CD4-positive, alpha-beta T cell (primary cell): Measurements from ENCODE around the gene SCAF1. TPM values are rescaled to one million over a fixed set of nuclear protein-coding genes. Genes with fewer than 3 reads are reported as not detected.
"Not testable (repeated sequence)": the region's sequence is repeated elsewhere in the genome, so short reads cannot be mapped to it uniquely, and the experiment has no call there.

ENCODE experiments used
- ATAC-seq: fragments of 200-7000 bp; cut with Tn5 transposase; one replicate; pipeline ENCODE4 v1.10.0; 2022; ENCODE audit warnings: mild to moderate bottlenecking; ENCODE audit not compliant: poor library complexity
- CTCF ChIA-PET: fragments of 350-600 bp; sonication (Branson Sonifier 250); formaldehyde crosslinking; loops from one replicate; lab custom pipeline; 2021; ENCODE audit warnings: antibody characterized with exemption, inconsistent platforms; lab: Charles Lee
- POLR2A ChIA-PET: fragments of 350-600 bp; sonication (Branson Sonifier 250); formaldehyde crosslinking; loops from one replicate; lab custom pipeline; 2021; ENCODE audit warnings: antibody characterized with exemption, inconsistent platforms; lab: Charles Lee
- DNase-seq, 14 experiments: peaks; one replicate each; pipeline ENCODE4 v3.0.0-alpha.2; 2013 to 2020; ENCODE audit warnings: mixed read lengths in 2 of 14
- H3K27ac ChIP-seq, 2 donors: one replicate each; pipeline versions ENCODE4 v1.5.1 to v1.7.0; 2013; ENCODE audit warnings: low read length in 2 of 2, low read depth in 1 of 2, mild to moderate bottlenecking in 1 of 2
- H3K27me3 ChIP-seq, 2 experiments: 1 replicate in 1 of 2; 2 replicates in 1 of 2; pipeline versions ENCODE4 v1.6.1 to v1.7.0; 2013; ENCODE audit warnings: low read length in 2 of 2, control low read depth in 1 of 2, mild to moderate bottlenecking in 1 of 2, moderate library complexity in 1 of 2; ENCODE audit not compliant: insufficient read depth in 2 of 2, control insufficient read depth in 1 of 2
- H3K36me3 ChIP-seq: one replicate; pipeline ENCODE4 v1.6.1; 2013; ENCODE audit warnings: low read length, control low read depth; ENCODE audit not compliant: insufficient read depth
- H3K4me1 ChIP-seq: one replicate; pipeline ENCODE4 v1.6.1; 2013; ENCODE audit warnings: low read length, control low read depth; ENCODE audit not compliant: insufficient read depth
- H3K4me3 ChIP-seq: one replicate; pipeline ENCODE4 v1.5.1; 2013; ENCODE audit warnings: mild to moderate bottlenecking, low read length, moderate library complexity
- H3K9me3 ChIP-seq, 2 experiments: 1 replicate in 1 of 2; 2 replicates in 1 of 2; pipeline versions ENCODE4 v1.6.1 to v1.7.0; 2013; ENCODE audit warnings: low read length in 2 of 2, mild to moderate bottlenecking in 2 of 2, control low read depth in 1 of 2, moderate library complexity in 1 of 2; ENCODE audit not compliant: control insufficient read depth in 1 of 2, insufficient read depth in 1 of 2
- H3K27ac Mint-ChIP-seq: one replicate; pipeline ENCODE4 v1.8.0; 2020; ENCODE audit warnings: mixed read lengths
- H3K27me3 Mint-ChIP-seq: one replicate; pipeline ENCODE4 v1.8.0; 2021; ENCODE audit warnings: mixed read lengths
- H3K36me3 Mint-ChIP-seq: one replicate; pipeline ENCODE4 v1.8.0; 2021; ENCODE audit warnings: low read depth, mixed read lengths
- H3K4me1 Mint-ChIP-seq: one replicate; pipeline ENCODE4 v1.8.0; 2021; ENCODE audit warnings: low read depth, mixed read lengths
- H3K4me3 Mint-ChIP-seq: one replicate; pipeline ENCODE4 v1.8.0; 2020; ENCODE audit warnings: mild to moderate bottlenecking, mixed read lengths
- H3K9me3 Mint-ChIP-seq: one replicate; pipeline ENCODE4 v1.8.0; 2020; ENCODE audit warnings: mixed read lengths
- CTCF ChIP-seq: fragments of 200-600 bp; IDR thresholded peaks from one replicate; pipeline ENCODE4 v1.8.0; 2022; ENCODE audit warnings: antibody characterized with exemption, mild to moderate bottlenecking
- intact Hi-C, 2 experiments: fragments of 100-400 bp; cut with DNase I in 1 of 2; cut with micrococcal nuclease in 1 of 2; formaldehyde crosslinking; loops; one replicate each; pipeline versions ENCODE4 v1.15.1 to v1.9.0; 2023 to 2025; cut with DNase I, micrococcal nuclease
- total RNA-seq, 174 experiments: library from RNA in 2 of 174; stranded (reverse) in 2 of 174; gene quantifications; one replicate each; pipeline ENCODE4 v1.2.3 and lab custom pipeline; 2021 to 2026

Gene SCAF1
- total RNA-seq, 2 experiments from 2014 or later: 30.6 to 34.8 TPM

DNA sequence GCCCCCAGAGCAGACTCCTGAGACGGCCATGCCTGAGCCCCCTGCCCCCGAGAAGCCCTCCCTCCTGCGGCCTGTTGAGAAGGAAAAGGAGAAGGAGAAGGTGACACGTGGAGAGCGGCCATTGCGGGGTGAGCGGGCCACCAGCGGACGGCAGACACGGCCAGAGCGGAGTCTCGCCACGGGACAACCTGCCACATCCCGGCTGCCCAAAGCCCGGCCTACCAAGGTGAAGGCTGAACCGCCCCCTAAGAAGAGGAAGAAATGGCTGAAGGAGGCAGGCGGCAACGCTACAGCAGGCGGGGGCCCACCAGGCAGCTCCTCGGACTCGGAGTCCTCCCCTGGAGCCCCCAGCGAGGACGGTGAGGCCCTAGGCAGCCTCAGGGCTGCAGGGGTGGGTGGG is 26.1 kb upstream of the SCAF1 start:
- Mint-ChIP-seq H3K27ac (no peak overlapping the region), H3K36me3 (peaks cover 76% of the 10 kb centered on the region)

GRCh38 chr19:49616532-49616931 is 25.5 kb upstream of the SCAF1 start:
- Mint-ChIP-seq H3K27me3 (no peaks in the 10 kb centered on the region), H3K4me1 (peaks cover 8% of the 10 kb centered on the region), H3K4me3 (no peak overlapping the region), H3K36me3 (peaks cover 73% of the 10 kb centered on the region), H3K9me3 (no peaks in the 10 kb centered on the region), H3K27ac (no peak overlapping the region)
- ATAC-seq: no peak
- no peak overlapping the region for H3K4me3 ChIP-seq
- intact Hi-C loops: no loop called here
- H3K9me3 ChIP-seq: peaks cover 0 to 17% of the 10 kb centered on the region in 2 experiments
- TF ChIP-seq CTCF: no peak
- H3K36me3 ChIP-seq: peaks cover 80% of the 10 kb centered on the region
- ChIA-PET POLR2A (interaction anchor here (1.1 to 1.2 kb wide), 2 partner anchors 24 to 35 kb away, joined by 3 to 4 read pairs; partner anchors contain the start of genes PRRG2 and RRAS), CTCF (no interaction called here)
- H3K27ac ChIP-seq: no peak overlapping the region
- no peaks in the 10 kb centered on the region for H3K27me3 ChIP-seq
- peaks cover 7% of the 10 kb centered on the region for H3K4me1 ChIP-seq
- no peak for DNase-seq

More for the DNA sequence above, 26.1 kb upstream of the SCAF1 start:
- Mint-ChIP-seq H3K4me1 (peaks cover 8% of the 10 kb centered on the region), H3K9me3 (no peaks in the 10 kb centered on the region), H3K4me3 (no peak overlapping the region), H3K27me3 (no peaks in the 10 kb centered on the region)
- DNase-seq: no peak
- CTCF ChIA-PET: no interaction called here
- Histone ChIP-seq H3K4me1 (peaks cover 7% of the 10 kb centered on the region), H3K27ac (no peak overlapping the region), H3K36me3 (peaks cover 80% of the 10 kb centered on the region), H3K4me3 (no peak overlapping the region), H3K9me3 (peaks cover 0 to 17% of the 10 kb centered on the region in 2 experiments), H3K27me3 (no peaks in the 10 kb centered on the region)
- TF ChIP-seq CTCF: no peak
- intact Hi-C loops: no loop called here
- no peak for ATAC-seq
- POLR2A ChIA-PET: no interaction called here

DNA sequence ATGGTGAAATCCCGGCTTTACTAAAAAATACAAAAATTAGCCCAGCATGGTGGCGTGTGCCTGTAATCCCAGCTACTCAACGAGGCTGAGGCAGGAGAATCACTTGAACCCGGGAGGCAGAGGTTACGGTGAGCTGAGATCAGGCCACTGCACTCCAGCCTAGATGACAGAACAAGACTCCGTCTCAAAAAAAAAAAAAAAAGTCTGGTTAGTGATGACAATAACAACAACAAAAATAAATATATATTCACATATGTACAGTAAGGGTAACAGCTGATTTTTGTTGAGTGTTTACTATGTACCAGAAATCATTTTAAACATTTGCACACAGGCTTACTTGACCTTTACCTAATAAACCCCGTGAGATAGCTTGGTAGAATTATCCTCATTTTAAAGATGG is 25.1 kb upstream of the SCAF1 start:
- Histone ChIP-seq H3K27me3 (no peaks in the 10 kb centered on the region), H3K36me3 (peaks cover 84% of the 10 kb centered on the region), H3K4me3 (no peak overlapping the region), H3K27ac (no peak overlapping the region), H3K9me3 (peaks cover 0 to 17% of the 10 kb centered on the region in 2 experiments), H3K4me1 (peaks cover 7% of the 10 kb centered on the region)
- ChIA-PET POLR2A (interaction anchor here (1.1 to 1.2 kb wide), 2 partner anchors 23 to 36 kb away, joined by 3 to 4 read pairs; partner anchors contain the start of genes PRRG2 and RRAS), CTCF (no interaction called here)
- Mint-ChIP-seq H3K9me3 (no peaks in the 10 kb centered on the region), H3K36me3 (peaks cover 77% of the 10 kb centered on the region), H3K27ac (no peak overlapping the region), H3K4me1 (peaks cover 8% of the 10 kb centered on the region), H3K4me3 (no peak overlapping the region), H3K27me3 (no peaks in the 10 kb centered on the region)
- DNase-seq (no peak), ATAC-seq (no peak)
- no peak for TF ChIP-seq CTCF
- intact Hi-C loops: no loop called here

- H3K27ac Mint-ChIP-seq, H3K9me3 Mint-ChIP-seq, CTCF ChIA-PET, H3K27me3 Mint-ChIP-seq, H3K4me3 ChIP-seq, H3K27me3 ChIP-seq, H3K4me1 ChIP-seq, H3K4me3 Mint-ChIP-seq, ATAC-seq, DNase-seq, intact Hi-C loops, H3K27ac ChIP-seq, H3K4me1 Mint-ChIP-seq: not testable (repeated sequence)
- Histone ChIP-seq H3K36me3 (peaks cover 80% of the 10 kb centered on the region), H3K9me3 (peaks cover 0 to 17% of the 10 kb centered on the region in 2 experiments)
- H3K36me3 Mint-ChIP-seq: peaks cover 77% of the 10 kb centered on the region
- POLR2A ChIA-PET: interaction anchor here (0.6 kb wide), 1 partner anchor 41 kb away, joined by 3 read pairs; no protein-coding TSS in a partner anchor
These were observed 24.1 kb upstream of the SCAF1 start for GRCh38 chr19:49617860-49618259.
